Neuronal stem cell (in vitro differentiated cells): ENCODE measurements around the gene LRPAP1.

Experiments used
- DNase-seq: peaks from one replicate; pipeline ENCODE4 v3.0.0-alpha.2; 2013; ENCODE audit warnings: low spot score
- H2AFZ ChIP-seq: one replicate; pipeline ENCODE4 v1.6.1; 2013; ENCODE audit warnings: mild to moderate bottlenecking, low read length, inconsistent platforms
- H2AK5ac ChIP-seq: 2 replicates; pipeline ENCODE4 v1.6.1; 2013; ENCODE audit warnings: low read depth, mild to moderate bottlenecking, inconsistent platforms, low read length, moderate library complexity, mixed read lengths
- H2BK120ac ChIP-seq: 2 replicates; pipeline ENCODE4 v1.6.1; 2013; ENCODE audit warnings: low read depth, mild to moderate bottlenecking, inconsistent platforms, low read length, moderate library complexity, mixed read lengths
- H2BK12ac ChIP-seq: one replicate; pipeline ENCODE4 v1.6.1; 2013; ENCODE audit warnings: low read length, inconsistent platforms
- H2BK15ac ChIP-seq: 2 replicates; pipeline ENCODE4 v1.6.1; 2013; ENCODE audit warnings: mild to moderate bottlenecking, low read length, inconsistent platforms, mixed read lengths
- H2BK5ac ChIP-seq: one replicate; pipeline ENCODE4 v1.6.1; 2013; ENCODE audit warnings: inconsistent platforms, mild to moderate bottlenecking, low read length, moderate library complexity
- H3K14ac ChIP-seq: one replicate; pipeline ENCODE4 v1.6.1; 2013; ENCODE audit warnings: low read length, inconsistent platforms
- H3K18ac ChIP-seq: 2 replicates; pipeline ENCODE4 v1.6.1; 2013; ENCODE audit warnings: low read length, inconsistent platforms
- H3K23ac ChIP-seq: 2 replicates; pipeline ENCODE4 v1.6.1; 2013; ENCODE audit warnings: low read depth, mild to moderate bottlenecking, mixed read lengths, low read length, inconsistent platforms; ENCODE audit not compliant: poor library complexity
- H3K27ac ChIP-seq: replicated peaks from 3 replicates; pipeline ENCODE4 v1.5.1; 2013; ENCODE audit warnings: low read length, inconsistent platforms
- H3K27me3 ChIP-seq, 3 experiments: 2 replicates each; pipeline ENCODE4 v1.6.1; 2013; ENCODE audit warnings: low read length in 3 of 3, mild to moderate bottlenecking in 2 of 3, inconsistent platforms in 1 of 3, low read depth in 1 of 3, mixed read lengths in 1 of 3, moderate library complexity in 1 of 3; ENCODE audit not compliant: control insufficient read depth in 3 of 3, insufficient read depth in 3 of 3
- H3K36me3 ChIP-seq, 2 donors: replicated peaks in 1 of 2; 2 replicates each; pipeline ENCODE4 v1.6.1; 2013; ENCODE audit warnings: low read length in 2 of 2; ENCODE audit not compliant: control insufficient read depth in 2 of 2, insufficient read depth in 2 of 2
- H3K4ac ChIP-seq: 2 replicates; pipeline ENCODE4 v1.6.1; 2013; ENCODE audit warnings: inconsistent platforms, mild to moderate bottlenecking, low read length, moderate library complexity
- H3K4me1 ChIP-seq, 2 donors: 1 replicate in 1 of 2; 2 replicates in 1 of 2; pipeline ENCODE4 v1.6.1; 2013; ENCODE audit warnings: low read length in 2 of 2, low read depth in 1 of 2; ENCODE audit not compliant: control insufficient read depth in 2 of 2, insufficient read depth in 1 of 2
- H3K4me2 ChIP-seq: one replicate; pipeline ENCODE4 v1.6.1; 2013; ENCODE audit warnings: mild to moderate bottlenecking, low read length, inconsistent platforms; ENCODE audit not compliant: insufficient read depth, poor library complexity, severe bottlenecking
- H3K4me3 ChIP-seq, 2 donors: 2 replicates each; pipeline ENCODE4 v1.5.1; 2013; ENCODE audit warnings: low read length in 2 of 2, mild to moderate bottlenecking in 2 of 2, inconsistent platforms in 1 of 2, moderate library complexity in 1 of 2
- H3K79me1 ChIP-seq: one replicate; pipeline ENCODE4 v1.6.1; 2013; ENCODE audit warnings: low read depth, mild to moderate bottlenecking, inconsistent platforms, low read length, moderate library complexity
- H3K9ac ChIP-seq: one replicate; pipeline ENCODE4 v1.6.1; 2013; ENCODE audit warnings: mild to moderate bottlenecking, low read depth, low read length, inconsistent platforms; ENCODE audit not compliant: poor library complexity
- H3K9me3 ChIP-seq, 2 donors: replicated peaks in 1 of 2; 2 replicates each; pipeline versions ENCODE3 to v1.6.1; 2013; ENCODE audit warnings: low read length in 2 of 2, mild to moderate bottlenecking in 2 of 2, inconsistent platforms in 1 of 2, low read depth in 1 of 2, mixed read lengths in 1 of 2, moderate library complexity in 1 of 2; ENCODE audit not compliant: control insufficient read depth in 2 of 2, insufficient read depth in 1 of 2
- H4K8ac ChIP-seq: one replicate; pipeline ENCODE4 v1.6.1; 2013; ENCODE audit warnings: low read depth, mild to moderate bottlenecking, inconsistent platforms, low read length, moderate library complexity
- H4K91ac ChIP-seq: one replicate; pipeline ENCODE4 v1.6.1; 2013; ENCODE audit warnings: low read length, low read depth, mild to moderate bottlenecking, inconsistent platforms; ENCODE audit not compliant: poor library complexity
- WGBS, 2 donors: extraction: QIAGEN DNeasy Blood & Tissue Kit; methylation state at CpG; one replicate each; pipeline ENCODE4 v1.1.7; 2013; ENCODE audit warnings: missing lambda C conversion rate in 2 of 2, mixed read lengths in 1 of 2; ENCODE audit not compliant: insufficient read length in 2 of 2, insufficient replicate concordance in 1 of 2; ENCODE audit errors: extremely low coverage in 2 of 2; 5-methylcytosine and 5-hydroxymethylcytosine counted together

LRPAP1 gene

DNA sequence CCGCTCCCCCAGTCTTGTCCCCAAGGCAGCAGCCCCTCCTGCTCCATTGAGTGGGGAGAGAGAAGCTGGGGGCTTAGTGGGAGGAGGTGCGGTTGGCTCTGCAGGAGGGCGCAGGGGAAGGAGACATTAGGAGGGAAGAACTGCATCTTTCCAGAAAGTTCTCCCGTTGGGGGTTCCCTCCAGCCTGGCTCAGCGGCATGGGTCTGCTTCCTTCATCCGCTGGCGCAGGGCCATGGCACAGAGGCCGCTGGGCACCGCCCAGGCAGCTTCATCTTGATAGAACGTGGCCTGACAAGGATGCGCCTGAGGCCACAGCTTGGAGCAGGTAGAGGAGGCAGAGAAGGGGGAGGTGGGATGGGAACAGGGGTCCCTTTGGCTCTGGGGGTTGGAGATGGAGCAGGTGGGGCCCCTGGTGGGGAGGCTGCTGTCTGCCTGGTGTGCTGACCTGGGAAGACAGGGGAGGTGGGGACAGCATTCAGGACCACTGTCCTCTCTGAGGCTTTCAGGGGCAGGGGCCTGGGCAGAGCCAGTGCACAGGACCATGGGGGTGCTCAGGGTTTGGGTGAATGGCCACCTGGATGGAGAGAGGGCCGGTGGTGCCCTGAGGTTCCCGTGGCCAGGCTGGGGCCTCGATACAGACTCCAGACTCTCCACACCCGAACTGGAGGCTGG is 57.0 kb downstream of the LRPAP1 start:
- no CpG with 5 or more reads among the region's 15 CpGs for WGBS, 2 donors
- Histone ChIP-seq H2AFZ (no peak overlapping the region), H3K9me3 (no peaks in the 10 kb centered on the region), H2BK120ac (peak overlapping the region; percentile 81), H3K23ac (peak overlapping the region; percentile 85), H4K8ac (peak overlapping the region; percentile 17), H3K9ac (no peak overlapping the region), H3K4me3 (no peak overlapping the region), H3K18ac (peak overlapping the region; percentile 80), H3K4me1 (peaks cover 24 to 32% of the 10 kb centered on the region in 2 donors), H3K36me3 (no peaks in the 10 kb centered on the region), H2AK5ac (peak overlapping the region; percentile 98), H3K4me2 (no peak overlapping the region), H3K27ac (no peak overlapping the region), H3K14ac (peak overlapping the region; percentile 99), H2BK5ac (peak overlapping the region; percentile 53), H3K4ac (no peak overlapping the region), H2BK15ac (peak overlapping the region; percentile 15), H2BK12ac (no peak overlapping the region), H3K79me1 (peaks cover 2% of the 10 kb centered on the region), H3K27me3 (peaks cover 0 to 2% (median 0%) of the 10 kb centered on the region in 3 experiments), H4K91ac (no peak overlapping the region)
- DNase-seq = no peak

GRCh38 chr4:3473996-3474765 is 58.0 kb downstream of the LRPAP1 start:
- Histone ChIP-seq H3K4me1 (peaks cover 20 to 40% of the 10 kb centered on the region in 2 donors), H4K8ac (no peak overlapping the region), H2BK12ac (no peak overlapping the region), H3K9ac (no peak overlapping the region), H3K4me2 (no peak overlapping the region), H3K23ac (no peak overlapping the region), H4K91ac (no peak overlapping the region), H3K36me3 (no peaks in the 10 kb centered on the region), H3K18ac (peak overlapping the region; percentile 87), H2BK5ac (no peak overlapping the region), H2BK15ac (no peak overlapping the region), H3K4ac (no peak overlapping the region), H3K4me3 (no peak overlapping the region), H3K27me3 (peaks cover 0 to 2% (median 0%) of the 10 kb centered on the region in 3 experiments), H2AK5ac (peak overlapping the region; percentile 68), H3K79me1 (peaks cover 2% of the 10 kb centered on the region), H2BK120ac (peak overlapping the region; percentile 41), H3K27ac (no peak overlapping the region), H3K9me3 (no peaks in the 10 kb centered on the region), H3K14ac (peak overlapping the region; percentile 38), H2AFZ (no peak overlapping the region)
- no CpG with 5 or more reads among the region's 13 CpGs for WGBS, 2 donors
- no peak for DNase-seq

DNA sequence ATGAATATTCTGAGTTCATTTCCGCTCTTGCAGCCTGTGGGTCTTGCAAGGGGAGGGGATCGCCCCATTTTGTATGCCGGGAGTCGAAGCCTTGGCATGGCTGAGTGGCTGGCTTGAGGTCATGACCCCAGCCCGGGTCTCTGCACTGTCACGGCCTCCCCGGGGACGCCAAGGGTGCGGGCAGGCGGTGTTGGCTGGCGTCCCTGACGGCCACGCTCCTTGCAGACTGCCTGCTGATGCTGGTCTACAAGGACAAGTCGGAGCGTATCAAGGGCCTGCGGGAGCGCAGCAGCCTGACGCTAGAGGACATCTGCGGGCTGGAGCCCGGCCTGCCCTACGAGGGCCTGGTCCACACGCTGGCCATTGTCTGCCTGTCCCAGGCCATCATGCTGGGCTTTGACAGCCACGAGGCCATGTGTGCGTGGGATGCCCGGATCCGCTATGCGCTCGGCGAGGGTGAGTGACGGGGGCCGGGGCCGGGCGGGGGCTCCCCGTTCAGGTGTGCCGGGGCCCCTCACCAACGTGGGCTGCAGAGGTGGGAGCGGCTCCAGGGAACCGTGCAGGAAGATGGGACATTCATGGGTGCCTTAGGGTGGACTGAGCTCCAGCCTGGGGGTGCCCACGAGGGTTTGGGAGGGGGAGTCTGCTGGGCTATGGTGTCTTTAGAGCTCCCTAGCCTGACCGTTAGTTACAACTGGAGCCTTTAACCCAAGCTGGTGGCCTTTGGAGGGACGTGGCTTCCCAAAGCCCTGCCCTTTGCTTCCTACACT is 58.9 kb downstream of the LRPAP1 start:
- Histone ChIP-seq H3K18ac (peak overlapping the region; percentile 71), H3K79me1 (peaks cover 8% of the 10 kb centered on the region), H3K9ac (no peak overlapping the region), H2BK15ac (peak overlapping the region; percentile 28), H3K27ac (no peak overlapping the region), H3K4me3 (no peak overlapping the region), H3K14ac (no peak overlapping the region), H3K9me3 (peaks cover 1 to 7% of the 10 kb centered on the region in 2 donors), H3K4me1 (peaks cover 20 to 35% of the 10 kb centered on the region in 2 donors), H2AK5ac (peak overlapping the region; percentile 91), H2AFZ (no peak overlapping the region), H2BK12ac (peak overlapping the region; percentile 46), H2BK120ac (peak overlapping the region; percentile 41), H4K8ac (no peak overlapping the region), H3K36me3 (peaks cover 0 to 3% of the 10 kb centered on the region in 2 donors), H2BK5ac (peak overlapping the region; percentile 39), H3K27me3 (peaks cover 0 to 8% (median 0%) of the 10 kb centered on the region in 3 experiments), H3K4ac (no peak overlapping the region), H3K23ac (peak overlapping the region; percentile 91), H3K4me2 (no peak overlapping the region), H4K91ac (peak overlapping the region; percentile 22)
- WGBS, 2 donors = no CpG with 5 or more reads among the region's 41 CpGs
- DNase-seq = no peak
